Neutrophil (primary cell): Measurements from ENCODE around the gene LDLR.
"Not testable (repeated sequence)": the region's sequence is repeated elsewhere in the genome, so short reads cannot be mapped to it uniquely, and the experiment has no call there.

ENCODE experiments used
- H3K27ac ChIP-seq: fragments of 200-600 bp; sonication (generic); 2 replicates; pipeline ENCODE4 v1.5.1; 2016; ENCODE audit warnings: mild to moderate bottlenecking, moderate library complexity
- H3K27me3 ChIP-seq: fragments of 200-600 bp; sonication (generic); 2 replicates; pipeline ENCODE4 v1.6.0; 2016; ENCODE audit warnings: mild to moderate bottlenecking
- H3K36me3 ChIP-seq: fragments of 200-600 bp; sonication (generic); 2 replicates; pipeline ENCODE4 v1.5.1; 2017
- H3K4me1 ChIP-seq, 2 experiments: fragments of 200-600 bp in 1 of 2; sonication (generic) in 1 of 2; 1 replicate in 1 of 2; 2 replicates in 1 of 2; pipeline versions ENCODE4 v1.5.1 to v1.6.1; 2013 to 2016; ENCODE audit warnings: low read depth in 1 of 2, low read length in 1 of 2, mild to moderate bottlenecking in 1 of 2, moderate library complexity in 1 of 2; ENCODE audit not compliant: control insufficient read depth in 1 of 2, insufficient read depth in 1 of 2
- H3K4me3 ChIP-seq, 2 experiments: fragments of 200-600 bp in 1 of 2; sonication (generic) in 1 of 2; 1 replicate in 1 of 2; 2 replicates in 1 of 2; pipeline ENCODE4 v1.5.1; 2013 to 2016; ENCODE audit warnings: low read depth in 1 of 2, low read length in 1 of 2, mild to moderate bottlenecking in 1 of 2, moderate library complexity in 1 of 2
- H3K9me3 ChIP-seq: fragments of 200-600 bp; sonication (generic); 2 replicates; pipeline ENCODE4 v1.5.1; 2016
- TF ChIP-seq, protein P1 (sequence below): fragments of 200-600 bp; sonication (generic); IDR thresholded peaks from 2 replicates; pipeline ENCODE4 v1.5.1; 2016; ENCODE audit warnings: antibody characterized with exemption

The LDLR gene

DNA sequence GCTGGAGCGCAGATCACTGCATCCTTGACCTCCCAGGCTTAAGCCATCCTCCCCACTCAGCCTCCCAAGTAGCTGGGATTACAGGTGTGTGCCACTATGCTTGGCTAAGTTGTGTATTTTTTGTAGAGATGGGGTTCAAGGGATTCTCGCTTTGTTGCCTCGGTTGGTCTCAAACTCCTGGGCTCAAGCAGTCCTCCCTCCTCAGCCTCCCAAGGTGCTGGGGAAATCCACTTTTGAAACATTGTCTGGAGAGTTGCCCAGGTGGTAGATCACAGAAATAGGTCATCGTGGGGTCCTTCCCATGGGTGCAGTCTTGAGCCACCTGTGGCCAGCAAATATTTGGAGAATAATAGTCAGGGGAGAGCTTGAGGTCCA, 5.2 kb downstream of the LDLR start:
- no peak overlapping the region for H3K4me3 ChIP-seq
- peaks cover 69 to 75% of the 10 kb centered on the region in 2 experiments for H3K4me1 ChIP-seq
- no peaks in the 10 kb centered on the region for H3K36me3 ChIP-seq

DNA sequence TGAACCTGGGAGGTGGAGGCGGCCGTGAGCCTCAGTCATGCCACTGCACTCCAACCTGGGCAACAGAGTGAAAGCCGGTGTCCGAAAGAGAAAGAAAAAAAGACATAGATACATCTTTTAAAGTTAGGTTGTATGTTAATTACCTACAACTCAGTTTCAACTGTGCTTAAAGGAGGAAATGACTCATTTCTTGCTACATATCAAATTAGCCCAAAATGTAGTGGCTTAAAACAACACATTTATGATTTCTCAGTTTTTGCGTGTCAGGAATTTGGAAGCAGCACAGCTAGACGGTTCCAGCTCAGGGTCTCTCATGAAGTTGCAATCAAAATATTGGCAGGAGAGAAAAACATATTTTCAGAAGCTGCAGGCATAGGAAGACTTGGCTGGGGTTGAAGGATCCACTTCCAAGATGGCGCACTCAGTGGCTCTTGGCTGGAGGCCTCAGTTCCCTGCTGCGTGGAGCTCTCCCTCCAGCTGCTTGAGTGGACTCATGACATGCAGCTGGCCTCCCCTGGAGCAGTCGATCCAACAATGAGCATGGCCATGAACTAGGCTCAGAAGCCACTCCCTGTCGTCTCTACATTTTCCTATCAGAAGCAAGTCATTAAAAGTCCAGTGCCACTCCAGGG, 7.1 kb downstream of the LDLR start:
- no peaks in the 10 kb centered on the region for H3K27me3 ChIP-seq
- H3K27ac ChIP-seq, result peak overlapping the region; percentile 85
- TF ChIP-seq, protein P1, sequence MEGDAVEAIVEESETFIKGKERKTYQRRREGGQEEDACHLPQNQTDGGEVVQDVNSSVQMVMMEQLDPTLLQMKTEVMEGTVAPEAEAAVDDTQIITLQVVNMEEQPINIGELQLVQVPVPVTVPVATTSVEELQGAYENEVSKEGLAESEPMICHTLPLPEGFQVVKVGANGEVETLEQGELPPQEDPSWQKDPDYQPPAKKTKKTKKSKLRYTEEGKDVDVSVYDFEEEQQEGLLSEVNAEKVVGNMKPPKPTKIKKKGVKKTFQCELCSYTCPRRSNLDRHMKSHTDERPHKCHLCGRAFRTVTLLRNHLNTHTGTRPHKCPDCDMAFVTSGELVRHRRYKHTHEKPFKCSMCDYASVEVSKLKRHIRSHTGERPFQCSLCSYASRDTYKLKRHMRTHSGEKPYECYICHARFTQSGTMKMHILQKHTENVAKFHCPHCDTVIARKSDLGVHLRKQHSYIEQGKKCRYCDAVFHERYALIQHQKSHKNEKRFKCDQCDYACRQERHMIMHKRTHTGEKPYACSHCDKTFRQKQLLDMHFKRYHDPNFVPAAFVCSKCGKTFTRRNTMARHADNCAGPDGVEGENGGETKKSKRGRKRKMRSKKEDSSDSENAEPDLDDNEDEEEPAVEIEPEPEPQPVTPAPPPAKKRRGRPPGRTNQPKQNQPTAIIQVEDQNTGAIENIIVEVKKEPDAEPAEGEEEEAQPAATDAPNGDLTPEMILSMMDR, result no peak
- H3K36me3 ChIP-seq, result no peaks in the 10 kb centered on the region
- peaks cover 55 to 58% of the 10 kb centered on the region in 2 experiments for H3K4me1 ChIP-seq
- no peak overlapping the region for H3K4me3 ChIP-seq
- no peaks in the 10 kb centered on the region for H3K9me3 ChIP-seq

More for the DNA sequence above, 5.2 kb downstream of the LDLR start:
- Histone ChIP-seq H3K27ac (peak overlapping the region; percentile 85), H3K9me3 (no peaks in the 10 kb centered on the region), H3K27me3 (peaks cover 7% of the 10 kb centered on the region)
- TF ChIP-seq, protein P1, result no peak

DNA sequence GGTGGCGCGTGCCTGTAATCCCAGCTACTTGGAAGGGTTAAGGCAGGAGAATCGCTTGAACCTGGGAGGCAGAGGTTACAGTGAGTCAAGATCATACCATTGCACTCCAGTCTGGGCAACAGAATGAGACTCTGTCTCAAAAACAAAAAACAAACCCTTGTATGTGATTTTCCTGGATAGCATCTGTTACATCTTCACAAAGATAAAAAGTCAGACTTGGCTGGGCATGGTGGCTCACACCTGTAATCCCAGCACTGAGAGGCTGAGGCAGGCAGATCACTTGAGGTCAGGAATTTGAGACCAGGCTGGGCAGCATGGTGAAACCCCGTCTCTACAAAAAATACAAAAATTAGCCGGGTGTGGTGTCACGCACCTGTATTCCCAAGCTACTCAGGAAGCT, 8.1 kb downstream of the LDLR start:
- not testable (repeated sequence) for H3K27ac ChIP-seq, H3K27me3 ChIP-seq, H3K9me3 ChIP-seq, H3K36me3 ChIP-seq, H3K4me3 ChIP-seq
- peaks cover 45 to 48% of the 10 kb centered on the region in 2 experiments for H3K4me1 ChIP-seq

DNA sequence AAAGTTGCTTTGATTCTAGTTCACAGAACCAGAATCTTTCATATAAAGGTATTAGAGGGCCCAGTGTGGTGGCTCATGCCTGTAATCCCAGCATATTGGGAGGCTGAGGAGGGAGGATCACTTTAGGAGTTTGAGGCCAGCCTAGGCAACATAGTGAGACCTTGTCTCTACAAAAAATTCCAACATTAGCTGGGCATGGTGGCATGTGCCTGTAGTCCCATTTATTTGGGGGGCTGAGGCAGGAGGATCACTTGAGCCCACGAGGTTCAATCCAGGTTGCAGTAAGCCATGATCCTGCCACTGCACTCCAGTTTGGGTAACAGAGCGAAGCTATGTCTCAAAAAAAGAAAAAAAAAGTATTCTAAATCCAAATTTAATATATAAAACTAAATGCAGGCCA, 9.1 kb downstream of the LDLR start:
- Histone ChIP-seq H3K27ac (no peak overlapping the region), H3K4me3 (no peak overlapping the region), H3K9me3 (no peaks in the 10 kb centered on the region), H3K4me1 (peaks cover 35 to 38% of the 10 kb centered on the region in 2 experiments), H3K36me3 (no peaks in the 10 kb centered on the region), H3K27me3 (no peaks in the 10 kb centered on the region)
- TF ChIP-seq, protein P1, result no peak

DNA sequence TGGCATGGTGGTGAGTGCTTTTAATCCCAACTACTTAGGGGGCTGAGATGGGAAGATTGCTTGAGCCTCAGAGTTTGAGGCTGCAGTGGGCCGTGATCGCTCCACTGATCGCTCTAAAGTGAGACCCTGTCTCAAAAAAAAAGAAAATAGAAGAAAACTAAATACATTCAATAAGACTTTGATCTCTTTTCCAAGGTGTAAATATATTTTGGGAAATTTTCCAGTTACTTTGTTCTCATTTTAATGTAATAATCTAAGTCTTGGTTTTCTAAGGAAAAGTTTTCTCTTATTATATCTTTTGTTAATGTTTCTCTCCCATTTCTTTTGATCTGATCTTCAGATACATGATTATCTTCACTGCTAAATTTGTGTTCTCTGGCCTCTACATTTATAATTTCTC, 9.6 kb downstream of the LDLR start:
- TF ChIP-seq, protein P1, result no peak
- Histone ChIP-seq H3K36me3 (no peaks in the 10 kb centered on the region), H3K9me3 (no peaks in the 10 kb centered on the region), H3K27ac (no peak overlapping the region), H3K27me3 (no peaks in the 10 kb centered on the region), H3K4me3 (no peak overlapping the region), H3K4me1 (peaks cover 30 to 33% of the 10 kb centered on the region in 2 experiments)

DNA sequence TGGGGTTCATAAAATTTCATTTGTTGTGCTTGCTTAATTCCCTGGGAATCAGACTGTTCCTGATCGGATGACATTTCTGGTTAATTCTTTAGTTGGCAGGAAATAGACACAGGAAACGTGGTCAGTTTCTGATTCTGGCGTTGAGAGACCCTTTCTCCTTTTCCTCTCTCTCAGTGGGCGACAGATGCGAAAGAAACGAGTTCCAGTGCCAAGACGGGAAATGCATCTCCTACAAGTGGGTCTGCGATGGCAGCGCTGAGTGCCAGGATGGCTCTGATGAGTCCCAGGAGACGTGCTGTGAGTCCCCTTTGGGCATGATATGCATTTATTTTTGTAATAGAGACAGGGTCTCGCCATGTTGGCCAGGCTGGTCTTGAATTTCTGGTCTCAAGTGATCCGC, 10.8 kb downstream of the LDLR start:
- Histone ChIP-seq H3K27me3 (no peaks in the 10 kb centered on the region), H3K27ac (no peak overlapping the region), H3K36me3 (no peaks in the 10 kb centered on the region), H3K9me3 (no peaks in the 10 kb centered on the region), H3K4me3 (no peak overlapping the region), H3K4me1 (peaks cover 18 to 21% of the 10 kb centered on the region in 2 experiments)
- TF ChIP-seq, protein P1, result no peak
